GM12878 (cell line): ENCODE measurements around the gene CRYL1. TPM values are rescaled to one million over a fixed set of nuclear protein-coding genes. Genes with fewer than 3 reads are reported as not detected.

Experiments
- ATAC-seq: fragments of 200-7000 bp; cut with Tn5 transposase; 3 replicates; pipeline ENCODE4 v1.9.1; 2020; ENCODE audit warnings: mild to moderate bottlenecking, moderate library complexity
- BruUV-seq: library from RNA; stranded (reverse); fragments of 400-500 nt; replicated peaks from 2 replicates; lab custom pipeline; 2021; lab: Mats Ljungman, UMichigan
- CTCF ChIA-PET: fragments of 300-600 bp; sonication (Branson Sonifier 250); formaldehyde crosslinking; extraction: SDS; loops from one replicate; lab custom pipeline; 2021; ENCODE audit warnings: inconsistent platforms; lab: Yijun Ruan, JAX
- POLR2A ChIA-PET: fragments of 350-600 bp; formaldehyde crosslinking; extraction: SDS; loops from one replicate; lab custom pipeline; 2021; ENCODE audit warnings: inconsistent platforms; lab: Charles Lee
- RAD21 ChIA-PET: fragments of 300-600 bp; sonication (Branson Sonifier 250); formaldehyde crosslinking; loops from one replicate; lab custom pipeline; 2023; ENCODE audit warnings: antibody characterized with exemption; ENCODE audit not compliant: unreplicated experiment; lab: Charles Lee
- SMC1A ChIA-PET: fragments of 300-600 bp; sonication (Branson Sonifier 250); formaldehyde crosslinking; loops from one replicate; lab custom pipeline; 2023; ENCODE audit not compliant: unreplicated experiment, uncharacterized antibody; lab: Charles Lee
- DNase-seq: peaks from one replicate; pipeline ENCODE4 v3.0.0-alpha.2; 2011; ENCODE audit warnings: low read depth, low spot score
- FAIRE-seq: peaks from 3 replicates; lab custom pipeline; 2011; peaks lifted over from hg19 to GRCh38; lab: Jason Lieb, UNC
- H2AFZ ChIP-seq: 2 replicates; pipeline ENCODE4 v1.6.0; 2011; ENCODE audit warnings: low read depth, low read length, control low read depth; ENCODE audit not compliant: control insufficient read depth
- H3K27ac ChIP-seq: 2 replicates; pipeline ENCODE4 v1.5.1; 2011; ENCODE audit warnings: control low read depth; ENCODE audit not compliant: control insufficient read depth, insufficient read depth
- H3K27me3 ChIP-seq, 2 experiments: replicated peaks in 1 of 2; 2 replicates each; pipeline versions ENCODE4 v1.6.0 to v1.6.1; 2011; ENCODE audit warnings: low read length in 1 of 2; ENCODE audit not compliant: control insufficient read depth in 2 of 2, insufficient read depth in 2 of 2
- H3K36me3 ChIP-seq, 2 experiments: 2 replicates each; pipeline ENCODE4 v1.5.1; 2011; ENCODE audit warnings: low read length in 1 of 2; ENCODE audit not compliant: control insufficient read depth in 2 of 2, insufficient read depth in 2 of 2
- H3K4me1 ChIP-seq: 2 replicates; pipeline ENCODE4 v1.6.1; 2011; ENCODE audit warnings: mild to moderate bottlenecking, low read length, moderate library complexity, mixed read lengths; ENCODE audit not compliant: control insufficient read depth, insufficient read depth
- H3K4me2 ChIP-seq: 2 replicates; pipeline ENCODE4 v1.6.0; 2011; ENCODE audit warnings: control low read depth; ENCODE audit not compliant: control insufficient read depth, insufficient read depth
- H3K4me3 ChIP-seq: fragments of 200-600 bp; sonication (generic); 2 replicates; pipeline ENCODE4 v1.5.1; 2016
- H3K79me2 ChIP-seq: 2 replicates; pipeline ENCODE4 v1.6.0; 2011; ENCODE audit warnings: low read length; ENCODE audit not compliant: control insufficient read depth, insufficient read depth
- H3K9ac ChIP-seq: 2 replicates; pipeline ENCODE4 v1.8.0; 2011; ENCODE audit warnings: low read length, control low read depth, mixed read lengths; ENCODE audit not compliant: control insufficient read depth, insufficient read depth
- H3K9me3 ChIP-seq: replicated peaks from 3 replicates; pipeline ENCODE4 v1.5.1; 2011; ENCODE audit warnings: mild to moderate bottlenecking, low read length; ENCODE audit not compliant: control insufficient read depth, insufficient read depth
- H4K20me1 ChIP-seq: 2 replicates; pipeline ENCODE4 v1.6.0; 2011; ENCODE audit not compliant: control insufficient read depth, insufficient read depth
- MTA3 ChIP-seq: IDR thresholded peaks from 2 replicates; pipeline ENCODE4 v1.6.1; 2012; ENCODE audit warnings: low read length, inconsistent platforms, borderline replicate concordance
- MYC ChIP-seq: IDR thresholded peaks from 2 replicates; pipeline ENCODE4 v1.6.1; 2011; ENCODE audit warnings: mild to moderate bottlenecking, low read length, moderate library complexity, inconsistent platforms; ENCODE audit not compliant: insufficient read depth, insufficient replicate concordance, insufficient read length, severe bottlenecking
- POLR2A ChIP-seq: IDR thresholded peaks from 2 replicates; pipeline ENCODE4 v1.6.1; 2011; ENCODE audit warnings: low read depth, mild to moderate bottlenecking, low read length
- SUPT20H ChIP-seq: IDR thresholded peaks from 2 replicates; pipeline ENCODE4 v1.6.1; 2011; ENCODE audit warnings: low read depth, mild to moderate bottlenecking, low read length, moderate library complexity, borderline replicate concordance; ENCODE audit not compliant: control insufficient read depth
- TAF1 ChIP-seq: IDR thresholded peaks from 2 replicates; pipeline ENCODE4 v1.6.1; 2011; ENCODE audit warnings: mild to moderate bottlenecking, low read depth, low read length, borderline replicate concordance
- TBL1XR1 ChIP-seq: IDR thresholded peaks from 2 replicates; pipeline ENCODE4 v1.6.1; 2012; ENCODE audit warnings: low read depth, low read length, improper control_type of control experiment
- WGBS: methylation state at CpG from one replicate; pipeline ENCODE4 v1.1.6; 2016; ENCODE audit warnings: low lambda C conversion rate; ENCODE audit not compliant: insufficient replicate concordance, insufficient coverage; ENCODE audit errors: missing lambda C conversion rate; 5-methylcytosine and 5-hydroxymethylcytosine counted together
- in situ Hi-C: fragments of 300-500 bp; cut with MboI; formaldehyde crosslinking; loops from 9 replicates; pipeline ENCODE4 v1.14.3; 2018; ENCODE audit warnings: mixed read lengths
- intact Hi-C: fragments of 100-400 bp; cut with micrococcal nuclease; formaldehyde crosslinking; loops from one replicate; pipeline ENCODE4 v1.14.2; 2022; ENCODE audit not compliant: unreplicated experiment
- polyA plus RNA-seq, 11 experiments: library from polyadenylated mRNA; depleted of rRNA in 4 of 11; unstranded in 6 of 11; stranded (reverse) in 5 of 11; fragments of >200 nt; fragmentation: Nextera tagmentation in 4 of 11; fragmentation: Illumina TruSeq in 1 of 11; extraction: Ambion mirVana in 4 of 11; extraction: Trizol in 1 of 11; gene quantifications; 1 replicate in 1 of 11; 2 replicates in 10 of 11; pipeline versions ENCODE4 v1.2.1 to v1.2.3, GENCODE V29; 2011 to 2016; ENCODE audit warnings: inconsistent platforms in 2 of 11, missing spikeins in 2 of 11, low read depth in 1 of 11
- total RNA-seq, 4 experiments: library from RNA; depleted of rRNA in 3 of 4; stranded (reverse); fragments of >200 nt in 3 of 4; fragmentation: Illumina TruSeq in 1 of 4; extraction: Trizol in 1 of 4; gene quantifications; 2 replicates each; pipeline versions ENCODE4 v1.2.1 to v1.2.3, GENCODE V29; 2013 to 2021
- TF ChIP-seq, protein P1 (sequence below): fragments of 450-650 bp; conservative IDR thresholded peaks from 2 replicates; pipeline ENCODE4 v1.6.1; 2017; ENCODE audit warnings: mild to moderate bottlenecking, moderate library complexity
- TF ChIP-seq, protein P2 (sequence below): fragments of 450-650 bp; IDR thresholded peaks from 2 replicates; pipeline ENCODE4 v1.6.1; 2016; ENCODE audit warnings: mild to moderate bottlenecking, moderate library complexity, borderline replicate concordance
- TF ChIP-seq, protein P3 (sequence below): fragments of 450-650 bp; IDR thresholded peaks from 2 replicates; pipeline ENCODE4 v1.6.1; 2017; ENCODE audit warnings: low read depth, mild to moderate bottlenecking, moderate library complexity

Gene CRYL1
- total and polyA plus RNA-seq, 10 of the 15 experiments (the other 5 are each of a cell fraction or from before 2014, with no cell fraction given) = 5.5 to 36.7 (median 12.2) TPM

DNA sequence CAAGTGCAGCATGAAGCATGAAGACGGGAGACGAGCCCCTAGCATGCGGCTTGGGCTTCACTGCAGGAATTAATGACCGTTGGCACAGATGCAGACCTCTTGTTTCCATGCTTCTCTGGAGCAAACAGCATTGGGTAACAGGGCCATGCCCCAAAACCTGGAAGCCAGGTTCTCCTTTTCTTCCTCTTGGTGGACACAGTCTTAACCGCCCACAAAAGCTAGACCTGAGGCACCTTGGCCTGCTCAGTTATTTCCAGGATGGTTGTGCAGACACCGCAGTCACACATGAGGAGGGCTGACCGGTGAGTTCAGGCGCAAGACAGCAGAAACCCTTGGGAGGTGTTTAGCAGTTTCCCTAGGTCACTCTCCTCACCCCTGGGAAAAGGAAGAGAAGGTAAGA is 159.6 kb downstream of the CRYL1 start:
- no peaks in the 10 kb centered on the region for H3K36me3 ChIP-seq
- FAIRE-seq (no peak), ATAC-seq (no peak), DNase-seq (no peak)
- ChIA-PET POLR2A (no interaction called here), CTCF (no interaction called here), RAD21 (no interaction called here), SMC1A (no interaction called here)
- no peaks in the 10 kb centered on the region for H4K20me1 ChIP-seq
- TF ChIP-seq TBL1XR1 (no peak), TAF1 (no peak), SUPT20H (no peak)
- TF ChIP-seq, protein P1, sequence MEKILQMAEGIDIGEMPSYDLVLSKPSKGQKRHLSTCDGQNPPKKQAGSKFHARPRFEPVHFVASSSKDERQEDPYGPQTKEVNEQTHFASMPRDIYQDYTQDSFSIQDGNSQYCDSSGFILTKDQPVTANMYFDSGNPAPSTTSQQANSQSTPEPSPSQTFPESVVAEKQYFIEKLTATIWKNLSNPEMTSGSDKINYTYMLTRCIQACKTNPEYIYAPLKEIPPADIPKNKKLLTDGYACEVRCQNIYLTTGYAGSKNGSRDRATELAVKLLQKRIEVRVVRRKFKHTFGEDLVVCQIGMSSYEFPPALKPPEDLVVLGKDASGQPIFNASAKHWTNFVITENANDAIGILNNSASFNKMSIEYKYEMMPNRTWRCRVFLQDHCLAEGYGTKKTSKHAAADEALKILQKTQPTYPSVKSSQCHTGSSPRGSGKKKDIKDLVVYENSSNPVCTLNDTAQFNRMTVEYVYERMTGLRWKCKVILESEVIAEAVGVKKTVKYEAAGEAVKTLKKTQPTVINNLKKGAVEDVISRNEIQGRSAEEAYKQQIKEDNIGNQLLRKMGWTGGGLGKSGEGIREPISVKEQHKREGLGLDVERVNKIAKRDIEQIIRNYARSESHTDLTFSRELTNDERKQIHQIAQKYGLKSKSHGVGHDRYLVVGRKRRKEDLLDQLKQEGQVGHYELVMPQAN = no peak
- no peak overlapping the region for H3K4me2 ChIP-seq
- H3K9me3 ChIP-seq = no peaks in the 10 kb centered on the region
- intact Hi-C loops (no loop called here), in situ Hi-C loops (no loop called here)
- no peak overlapping the region for H2AFZ ChIP-seq
- BruUV-seq = no TSS peak
- WGBS = 73% methylated on average over 8 of the region's 8 CpGs
- peaks cover 9% of the 10 kb centered on the region for H3K4me1 ChIP-seq
- no peak overlapping the region for H3K9ac ChIP-seq
- H3K27me3 ChIP-seq = no peaks in the 10 kb centered on the region
- no peak overlapping the region for H3K27ac ChIP-seq
- no peak overlapping the region for H3K4me3 ChIP-seq
- H3K79me2 ChIP-seq = no peaks in the 10 kb centered on the region

DNA sequence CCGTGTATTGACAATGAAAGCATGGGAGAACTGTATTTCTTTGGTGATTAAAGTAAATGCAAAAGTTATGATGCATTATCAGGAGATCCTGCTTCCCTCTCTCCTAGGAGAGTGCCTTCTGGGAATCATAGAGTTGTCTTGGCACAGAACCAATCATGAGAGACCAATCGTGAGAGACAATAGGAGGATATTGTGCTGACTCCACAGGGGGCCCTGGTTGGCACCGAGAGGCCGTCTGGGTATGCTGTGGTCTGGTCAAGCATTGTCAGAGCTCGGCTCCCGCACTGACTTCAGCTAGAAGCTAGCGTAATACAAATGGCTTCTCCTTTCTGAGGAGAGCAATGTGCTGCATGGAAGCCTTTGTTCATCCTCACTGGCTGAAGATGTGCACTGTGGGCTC is 162.1 kb downstream of the CRYL1 start:
- H3K79me2 ChIP-seq = no peaks in the 10 kb centered on the region
- ATAC-seq = no peak
- H3K36me3 ChIP-seq = no peaks in the 10 kb centered on the region
- no peaks in the 10 kb centered on the region for H3K9me3 ChIP-seq
- no peak overlapping the region for H3K4me2 ChIP-seq
- H3K4me3 ChIP-seq = no peak overlapping the region
- CTCF ChIA-PET = no interaction called here
- no peaks in the 10 kb centered on the region for H3K27me3 ChIP-seq
- DNase-seq = no peak
- RAD21 ChIA-PET = no interaction called here
- FAIRE-seq = no peak
- no peak overlapping the region for H2AFZ ChIP-seq
- SMC1A ChIA-PET = no interaction called here
- in situ Hi-C loops = no loop called here
- TF ChIP-seq, protein P2, sequence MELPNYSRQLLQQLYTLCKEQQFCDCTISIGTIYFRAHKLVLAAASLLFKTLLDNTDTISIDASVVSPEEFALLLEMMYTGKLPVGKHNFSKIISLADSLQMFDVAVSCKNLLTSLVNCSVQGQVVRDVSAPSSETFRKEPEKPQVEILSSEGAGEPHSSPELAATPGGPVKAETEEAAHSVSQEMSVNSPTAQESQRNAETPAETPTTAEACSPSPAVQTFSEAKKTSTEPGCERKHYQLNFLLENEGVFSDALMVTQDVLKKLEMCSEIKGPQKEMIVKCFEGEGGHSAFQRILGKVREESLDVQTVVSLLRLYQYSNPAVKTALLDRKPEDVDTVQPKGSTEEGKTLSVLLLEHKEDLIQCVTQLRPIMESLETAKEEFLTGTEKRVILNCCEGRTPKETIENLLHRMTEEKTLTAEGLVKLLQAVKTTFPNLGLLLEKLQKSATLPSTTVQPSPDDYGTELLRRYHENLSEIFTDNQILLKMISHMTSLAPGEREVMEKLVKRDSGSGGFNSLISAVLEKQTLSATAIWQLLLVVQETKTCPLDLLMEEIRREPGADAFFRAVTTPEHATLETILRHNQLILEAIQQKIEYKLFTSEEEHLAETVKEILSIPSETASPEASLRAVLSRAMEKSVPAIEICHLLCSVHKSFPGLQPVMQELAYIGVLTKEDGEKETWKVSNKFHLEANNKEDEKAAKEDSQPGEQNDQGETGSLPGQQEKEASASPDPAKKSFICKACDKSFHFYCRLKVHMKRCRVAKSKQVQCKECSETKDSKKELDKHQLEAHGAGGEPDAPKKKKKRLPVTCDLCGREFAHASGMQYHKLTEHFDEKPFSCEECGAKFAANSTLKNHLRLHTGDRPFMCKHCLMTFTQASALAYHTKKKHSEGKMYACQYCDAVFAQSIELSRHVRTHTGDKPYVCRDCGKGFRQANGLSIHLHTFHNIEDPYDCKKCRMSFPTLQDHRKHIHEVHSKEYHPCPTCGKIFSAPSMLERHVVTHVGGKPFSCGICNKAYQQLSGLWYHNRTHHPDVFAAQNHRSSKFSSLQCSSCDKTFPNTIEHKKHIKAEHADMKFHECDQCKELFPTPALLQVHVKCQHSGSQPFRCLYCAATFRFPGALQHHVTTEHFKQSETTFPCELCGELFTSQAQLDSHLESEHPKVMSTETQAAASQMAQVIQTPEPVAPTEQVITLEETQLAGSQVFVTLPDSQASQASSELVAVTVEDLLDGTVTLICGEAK = no peak
- TF ChIP-seq MTA3 (no peak), MYC (no peak), POLR2A (no peak)
- TF ChIP-seq, protein P3, sequence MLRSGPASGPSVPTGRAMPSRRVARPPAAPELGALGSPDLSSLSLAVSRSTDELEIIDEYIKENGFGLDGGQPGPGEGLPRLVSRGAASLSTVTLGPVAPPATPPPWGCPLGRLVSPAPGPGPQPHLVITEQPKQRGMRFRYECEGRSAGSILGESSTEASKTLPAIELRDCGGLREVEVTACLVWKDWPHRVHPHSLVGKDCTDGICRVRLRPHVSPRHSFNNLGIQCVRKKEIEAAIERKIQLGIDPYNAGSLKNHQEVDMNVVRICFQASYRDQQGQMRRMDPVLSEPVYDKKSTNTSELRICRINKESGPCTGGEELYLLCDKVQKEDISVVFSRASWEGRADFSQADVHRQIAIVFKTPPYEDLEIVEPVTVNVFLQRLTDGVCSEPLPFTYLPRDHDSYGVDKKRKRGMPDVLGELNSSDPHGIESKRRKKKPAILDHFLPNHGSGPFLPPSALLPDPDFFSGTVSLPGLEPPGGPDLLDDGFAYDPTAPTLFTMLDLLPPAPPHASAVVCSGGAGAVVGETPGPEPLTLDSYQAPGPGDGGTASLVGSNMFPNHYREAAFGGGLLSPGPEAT = no peak
- TF ChIP-seq, all 136 proteins: peak for 0
- WGBS = 42% methylated on average over 7 of the region's 7 CpGs
- no peaks in the 10 kb centered on the region for H3K4me1 ChIP-seq
- no peaks in the 10 kb centered on the region for H4K20me1 ChIP-seq
- intact Hi-C loops = no loop called here
- H3K9ac ChIP-seq = no peak overlapping the region
- no TSS peak for BruUV-seq
- no peak overlapping the region for H3K27ac ChIP-seq
- POLR2A ChIA-PET = no interaction called here
